ENCODE data around the gene PTPRT. TPM values are rescaled to one million over a fixed set of nuclear protein-coding genes. Genes with fewer than 3 reads are reported as not detected.

Gene PTPRT
- total and polyA plus RNA-seq, 2 experiments from 2014 or later = not detected

GRCh38 chr20:43052532-43052931 is 137.2 kb downstream of the PTPRT start:
- no peaks in the 10 kb centered on the region for H3K4me1 ChIP-seq (ENCODE audit: insufficient read depth)
- no peak overlapping the region for H3K4me3 ChIP-seq
- DNase-seq (ENCODE audit: low spot score) (no peak), ATAC-seq (no peak)
- 0 out of 2 replicates have a peak, but pooled peaks cover 4% of the 10 kb centered on the region for H3K36me3 ChIP-seq (ENCODE audit: insufficient read depth)
- Mint-ChIP-seq H3K36me3 (ENCODE audit: low read depth) (peaks cover 27% of the 10 kb centered on the region), H3K27ac (no peak overlapping the region), H3K4me1 (no peaks in the 10 kb centered on the region), H3K27me3 (ENCODE audit: insufficient read depth, low read depth, poor library complexity) (peaks cover 4% of the 10 kb centered on the region), H3K9me3 (peaks cover 94% of the 10 kb centered on the region), H3K4me3 (no peak overlapping the region)
- no peaks in the 10 kb centered on the region for H3K9me2 ChIP-seq (ENCODE audit: insufficient read depth)
- no peak overlapping the region for H2AFZ ChIP-seq
- no peaks in the 10 kb centered on the region for H3K79me2 ChIP-seq (replicated peaks; ENCODE audit: insufficient read depth)
- no peaks in the 10 kb centered on the region for H3K27me3 ChIP-seq (ENCODE audit: insufficient read depth)
- H3F3A ChIP-seq (replicated peaks; ENCODE audit: low read depth) = no peaks in the 10 kb centered on the region
- TF ChIP-seq CTCF (conservative IDR thresholded peaks at IDR 0.05; ENCODE audit: low read depth in 2 of 2) = no peak
- no peak for TF ChIP-seq ETS1 (IDR thresholded peaks at IDR 0.05)
- TF ChIP-seq EZH2 (IDR thresholded peaks at IDR 0.05; ENCODE audit: low read depth, unreplicated experiment) = no peak
- TF ChIP-seq REST (IDR thresholded peaks at IDR 0.05; ENCODE audit: unreplicated experiment) = no peak
- TF ChIP-seq NANOG (IDR thresholded peaks at IDR 0.05; ENCODE audit: borderline replicate concordance) = no peak
- no peak for TF ChIP-seq ZNF331 (CRISPR knock-in tag; IDR thresholded peaks at IDR 0.05; ENCODE audit: low read depth)
- no peak for TF ChIP-seq CREB1 (CRISPR knock-in tag; IDR thresholded peaks at IDR 0.05; ENCODE audit: low read depth)
- no peaks in the 10 kb centered on the region for H4K20me1 ChIP-seq (replicated peaks; ENCODE audit: insufficient read depth)
- H3K4me2 ChIP-seq = no peak overlapping the region
- no peak overlapping the region for H3K27ac ChIP-seq (ENCODE audit: low read depth)

GRCh38 chr20:43046966-43047365 is 142.7 kb downstream of the PTPRT start:
- H3K27me3 ChIP-seq (ENCODE audit: insufficient read depth) = no peaks in the 10 kb centered on the region
- Mint-ChIP-seq H3K4me3 (no peak overlapping the region), H3K27ac (no peak overlapping the region), H3K9me3 (peaks cover 92% of the 10 kb centered on the region), H3K36me3 (ENCODE audit: low read depth) (peaks cover 34% of the 10 kb centered on the region), H3K27me3 (ENCODE audit: insufficient read depth, low read depth, poor library complexity) (no peaks in the 10 kb centered on the region), H3K4me1 (no peaks in the 10 kb centered on the region; the same call in 2 of the 3 replicates)
- peaks cover 3% of the 10 kb centered on the region; the same call in 1 of the 2 replicates for H3K36me3 ChIP-seq (ENCODE audit: insufficient read depth)
- H3K4me2 ChIP-seq = no peak overlapping the region
- no peaks in the 10 kb centered on the region for H3K79me2 ChIP-seq (replicated peaks; ENCODE audit: insufficient read depth)
- ATAC-seq (no peak), DNase-seq (ENCODE audit: low spot score) (no peak)
- no peak overlapping the region for H3K27ac ChIP-seq (ENCODE audit: low read depth)
- no peaks in the 10 kb centered on the region for H3F3A ChIP-seq (replicated peaks; ENCODE audit: low read depth)
- H4K20me1 ChIP-seq (replicated peaks; ENCODE audit: insufficient read depth) = no peaks in the 10 kb centered on the region
- H3K9me2 ChIP-seq (ENCODE audit: insufficient read depth) = no peaks in the 10 kb centered on the region
- no peaks in the 10 kb centered on the region for H3K4me1 ChIP-seq (ENCODE audit: insufficient read depth)
- H2AFZ ChIP-seq = no peak overlapping the region
- H3K4me3 ChIP-seq = no peak overlapping the region
- TF ChIP-seq NANOG (IDR thresholded peaks at IDR 0.05; ENCODE audit: borderline replicate concordance) = no peak
- TF ChIP-seq CREB1 (CRISPR knock-in tag; IDR thresholded peaks at IDR 0.05; ENCODE audit: low read depth) = no peak
- no peak for TF ChIP-seq REST (IDR thresholded peaks at IDR 0.05; ENCODE audit: unreplicated experiment)
- TF ChIP-seq CTCF (conservative IDR thresholded peaks at IDR 0.05; ENCODE audit: low read depth in 2 of 2) = no peak
- no peak for TF ChIP-seq POLR2AphosphoS5 (IDR thresholded peaks at IDR 0.05; ENCODE audit: low read depth)
- TF ChIP-seq JUNB (IDR thresholded peaks at IDR 0.05; ENCODE audit: unreplicated experiment) = no peak
